ENCODE data around the gene TRRAP.

TRRAP gene

GRCh38 chr7:98875501-98875900, 2.8 kb upstream of the TRRAP start:
- no peak overlapping the region for H3K4me3 ChIP-seq (replicated peaks; ENCODE audit: insufficient read depth, low read length)
- TF ChIP-seq POLR2AphosphoS5 (IDR thresholded peaks at IDR 0.05; ENCODE audit: low read depth) (no peak), CTCF (IDR thresholded peaks at IDR 0.05; ENCODE audit: insufficient read depth, low read length) (no peak)
- H3K27me3 ChIP-seq (ENCODE audit: insufficient read depth, poor library complexity, severe bottlenecking) = no peaks in the 10 kb centered on the region
- no peak overlapping the region for H3K27ac ChIP-seq (replicated peaks)
- DNase-seq (ENCODE audit: low read depth in 1 of 2, low spot score in 1 of 2) = no peak

- TF ChIP-seq POLR2AphosphoS5 (IDR thresholded peaks at IDR 0.05; ENCODE audit: low read depth) (no peak), GABPA (IDR thresholded peaks at IDR 0.05; ENCODE audit: low read depth) (no peak), CTCF (IDR thresholded peaks at IDR 0.05; ENCODE audit: insufficient read depth, low read length) (no peak), SPI1 (IDR thresholded peaks at IDR 0.05; ENCODE audit: borderline replicate concordance, low read depth) (no peak), REST (IDR thresholded peaks at IDR 0.05; ENCODE audit: insufficient replicate concordance, low read depth) (no peak)
- Histone ChIP-seq H3K4me3 (replicated peaks; ENCODE audit: insufficient read depth, low read length) (no peak overlapping the region), H3K27ac (replicated peaks) (no peak overlapping the region), H3K27me3 (ENCODE audit: insufficient read depth, poor library complexity, severe bottlenecking) (no peaks in the 10 kb centered on the region)
- no peak for DNase-seq (ENCODE audit: low read depth in 1 of 2, low spot score in 1 of 2)
Observed at GRCh38 chr7:98877146-98877545, 1.2 kb upstream of the TRRAP start.

- H3K27me3 ChIP-seq (ENCODE audit: insufficient read depth, poor library complexity, severe bottlenecking) = no peaks in the 10 kb centered on the region
- H3K4me3 ChIP-seq (replicated peaks; ENCODE audit: insufficient read depth, low read length) = peak overlapping the region; percentile 97
- H3K27ac ChIP-seq (replicated peaks) = no peak overlapping the region
- DNase-seq (ENCODE audit: low read depth in 1 of 2, low spot score in 1 of 2) = no peak
- TF ChIP-seq POLR2AphosphoS5 (IDR thresholded peaks at IDR 0.05; ENCODE audit: low read depth) (no peak), GABPA (IDR thresholded peaks at IDR 0.05; ENCODE audit: low read depth) (no peak), REST (IDR thresholded peaks at IDR 0.05; ENCODE audit: insufficient replicate concordance, low read depth) (no peak), CTCF (IDR thresholded peaks at IDR 0.05; ENCODE audit: insufficient read depth, low read length) (no peak), SPI1 (IDR thresholded peaks at IDR 0.05; ENCODE audit: borderline replicate concordance, low read depth) (no peak)
Observed at GRCh38 chr7:98877692-98878364, 504 bp upstream of the TRRAP start.
